HuH-7 (cell line): ENCODE results near the gene GSTA5.
"Not testable (repeated sequence)": the region's sequence is repeated elsewhere in the genome, so short reads cannot be mapped to it uniquely, and the experiment has no call there.

Experiments used
- DNase-seq: peaks from one replicate; pipeline ENCODE4 v3.0.0; 2011; ENCODE audit warnings: low spot score

GSTA5 gene

GRCh38 chr6:52834481-52834880, 6.1 kb downstream of the GSTA5 start:
- DNase-seq: no peak

- not testable (repeated sequence) for DNase-seq
Observed at GRCh38 chr6:52830869-52831268, 9.7 kb downstream of the GSTA5 start.

GRCh38 chr6:52829046-52829817, 11.4 kb downstream of the GSTA5 start:
- DNase-seq: no peak

- DNase-seq: not testable (repeated sequence)
Observed at GRCh38 chr6:52828621-52829020, 12.0 kb downstream of the GSTA5 start.

DNA sequence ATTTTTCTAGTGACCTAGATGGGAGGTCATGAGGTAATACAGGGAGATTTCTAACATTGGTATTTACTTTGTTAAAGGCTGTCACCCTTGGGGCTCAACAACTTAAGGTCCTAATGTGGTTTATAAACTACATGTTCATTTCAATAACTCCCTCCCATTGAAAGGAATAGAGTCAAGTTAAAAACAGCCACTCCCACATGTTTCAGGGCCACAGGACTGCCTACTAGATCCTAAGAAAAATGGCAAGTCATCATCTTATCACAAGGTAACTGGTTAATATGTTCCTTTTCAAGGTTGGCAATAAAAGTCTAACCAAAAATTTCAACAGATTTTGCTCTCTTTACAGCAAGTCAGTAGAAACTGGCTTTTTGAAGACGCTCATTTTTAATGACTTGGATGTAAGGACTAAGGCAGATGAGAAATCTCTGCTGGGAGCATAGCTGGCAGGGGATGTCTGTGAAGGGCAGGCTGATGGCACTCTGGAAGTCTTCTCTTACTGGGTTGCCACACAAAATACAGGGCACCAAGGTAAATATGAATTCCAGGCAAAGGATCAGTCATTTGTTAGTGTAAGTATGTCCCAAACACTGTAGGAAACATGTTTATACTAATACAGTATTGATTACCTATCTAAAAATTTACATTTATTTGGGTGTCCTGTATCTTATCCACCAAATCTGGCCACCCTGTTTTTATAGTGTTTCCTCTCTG, 13.4 kb downstream of the GSTA5 start:
- DNase-seq: not testable (repeated sequence)

GRCh38 chr6:52826513-52826912, 14.1 kb downstream of the GSTA5 start:
- DNase-seq: no peak

GRCh38 chr6:52825900-52826459, 14.6 kb downstream of the GSTA5 start:
- DNase-seq: not testable (repeated sequence)

- DNase-seq: not testable (repeated sequence)
Observed at GRCh38 chr6:52825270-52825793, 15.3 kb downstream of the GSTA5 start.

- DNase-seq: no peak
Observed at GRCh38 chr6:52821842-52822241, 18.8 kb downstream of the GSTA5 start.

GRCh38 chr6:52820198-52820597, 20.4 kb downstream of the GSTA5 start:
- no peak for DNase-seq

DNA sequence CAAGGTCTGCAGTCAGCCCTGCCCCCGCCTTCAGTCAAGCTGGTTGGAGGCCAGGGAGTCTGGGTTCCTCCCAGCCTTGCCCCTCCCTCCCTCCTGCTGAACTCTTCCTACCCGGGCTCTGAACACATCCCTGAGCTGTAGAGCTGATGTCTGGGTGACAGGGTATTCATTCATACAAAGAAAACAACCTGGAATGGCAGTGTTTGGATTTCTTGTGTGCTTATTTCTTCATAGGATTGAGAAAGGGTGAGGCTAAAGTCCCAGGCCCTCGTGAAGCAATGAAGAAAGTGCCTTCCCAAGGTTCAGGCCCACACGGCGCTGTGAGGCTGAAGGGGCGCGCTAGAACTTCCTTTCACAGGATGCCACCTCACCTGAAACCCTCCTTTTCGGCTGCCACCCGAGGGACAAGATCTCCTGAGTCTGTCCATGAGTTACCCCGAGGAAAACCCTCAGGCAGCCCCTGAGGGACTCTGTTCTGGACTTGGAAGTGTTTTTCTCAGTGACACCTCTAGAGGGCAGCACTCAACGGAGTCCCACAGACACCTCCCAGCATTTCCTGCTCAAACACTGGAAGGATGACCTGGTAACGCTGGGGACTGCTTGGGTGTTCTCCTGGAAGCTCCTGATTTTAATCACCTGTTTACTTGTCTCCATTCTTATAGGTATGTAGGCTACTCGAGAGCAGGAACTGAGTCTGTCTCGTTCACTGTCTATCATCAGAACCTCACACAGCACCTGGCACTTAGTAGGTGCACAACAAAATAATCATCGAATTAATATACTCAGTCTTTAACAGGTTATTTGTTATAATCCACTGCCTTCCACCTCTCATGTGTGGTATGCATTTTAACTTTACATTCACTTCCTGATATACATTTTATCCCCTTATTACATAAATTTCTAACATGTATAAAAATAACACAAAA, 25.2 kb downstream of the GSTA5 start:
- peak; percentile 62 for DNase-seq

DNA sequence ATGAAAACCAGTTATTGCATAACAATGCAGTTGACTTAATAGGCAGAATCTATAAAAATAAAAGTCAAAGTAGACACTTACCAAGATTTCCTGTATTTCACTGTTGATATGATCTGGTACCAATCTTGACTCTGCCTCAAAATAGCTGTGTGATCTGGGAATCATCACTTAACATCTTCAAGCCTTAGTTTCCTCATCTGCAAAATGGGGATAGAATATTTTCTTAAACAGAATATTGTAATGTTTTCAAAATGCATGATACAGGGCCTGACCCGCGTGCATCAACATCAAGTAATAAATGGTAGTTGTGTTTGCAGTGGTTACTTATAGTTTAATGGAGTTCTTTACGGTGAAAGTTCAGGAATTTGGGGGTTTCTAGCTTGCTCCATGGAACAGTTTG, 26.1 kb downstream of the GSTA5 start:
- DNase-seq: not testable (repeated sequence)

GRCh38 chr6:52809777-52810176, 30.8 kb downstream of the GSTA5 start:
- not testable (repeated sequence) for DNase-seq

DNA sequence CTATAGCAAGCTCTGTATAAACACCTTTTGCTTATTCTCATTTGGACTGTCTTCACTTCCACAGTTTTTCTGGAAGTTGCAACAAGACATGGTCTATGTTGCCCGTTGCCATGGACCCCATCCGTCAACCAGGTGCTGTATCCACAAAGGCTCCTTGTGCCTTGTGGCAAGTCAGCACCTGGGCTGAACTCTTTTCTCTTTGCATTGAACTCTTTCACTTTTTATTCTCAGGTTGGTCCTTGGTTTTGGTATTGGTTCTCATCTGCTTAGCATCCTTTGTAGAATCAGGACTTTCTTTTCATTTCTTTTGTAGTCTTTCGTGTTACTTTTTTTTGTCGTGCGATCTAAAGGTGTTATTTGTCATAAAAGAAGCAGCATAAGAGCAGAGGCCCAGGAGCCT, 32.0 kb downstream of the GSTA5 start:
- no peak for DNase-seq

DNA sequence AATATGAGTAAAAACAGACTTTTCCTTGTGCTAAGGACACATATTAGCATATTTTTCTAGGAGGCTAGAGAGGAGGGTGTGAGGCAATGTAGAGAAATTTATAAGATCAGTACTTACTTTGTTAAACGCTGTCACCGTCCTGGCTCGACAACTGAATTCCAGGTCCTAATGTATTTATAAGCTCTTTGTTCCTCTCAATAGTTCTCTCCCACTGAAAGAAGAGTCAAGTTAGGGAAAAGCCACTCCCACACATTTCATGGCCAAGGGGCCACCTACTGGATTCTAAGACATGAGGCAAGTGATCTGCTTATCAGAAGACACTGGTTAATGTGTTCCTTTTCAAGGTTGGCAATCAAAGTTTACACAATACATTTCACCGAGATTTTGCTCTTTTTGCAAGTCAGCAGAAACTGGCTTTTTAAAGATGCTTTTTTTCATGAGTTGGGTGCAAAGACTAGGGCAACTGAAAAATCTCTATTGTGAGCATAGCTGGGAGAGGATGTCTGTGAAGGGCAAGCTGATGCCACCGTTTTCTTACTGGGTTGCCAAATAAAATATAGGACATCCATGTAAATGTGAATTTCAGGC, 36.9 kb downstream of the GSTA5 start, which contains the start of gene GSTA1:
Gene GSTA1, minus strand, starts transcription at position 149 of the 588 bp plus-strand sequence. CDS start 4,549 bp downstream, outside the sequence.
- DNase-seq: not testable (repeated sequence)

GRCh38 chr6:52802806-52803205, 37.8 kb downstream of the GSTA5 start:
- no peak for DNase-seq

- DNase-seq: no peak
Observed at GRCh38 chr6:52801188-52801841, 39.3 kb downstream of the GSTA5 start.

DNA sequence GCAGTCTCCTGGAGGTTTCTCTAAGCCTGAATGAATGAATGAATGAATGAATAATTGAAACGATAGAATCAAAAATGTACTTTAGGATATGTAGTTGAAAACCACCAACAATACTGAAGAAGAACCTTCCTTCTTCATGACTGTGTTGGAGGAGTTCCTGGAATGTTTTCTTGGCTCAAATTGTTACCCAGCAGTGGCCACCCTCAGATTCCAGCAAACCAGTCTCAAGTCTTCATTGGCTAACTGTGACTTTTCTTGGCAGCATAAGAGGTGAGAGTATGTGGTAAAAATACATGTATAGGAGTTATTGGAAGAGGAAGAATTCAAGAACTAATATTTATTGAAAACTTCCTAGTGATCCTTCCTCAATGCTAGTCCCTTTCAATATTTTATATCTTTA, 41.3 kb downstream of the GSTA5 start:
- DNase-seq: not testable (repeated sequence)

DNA sequence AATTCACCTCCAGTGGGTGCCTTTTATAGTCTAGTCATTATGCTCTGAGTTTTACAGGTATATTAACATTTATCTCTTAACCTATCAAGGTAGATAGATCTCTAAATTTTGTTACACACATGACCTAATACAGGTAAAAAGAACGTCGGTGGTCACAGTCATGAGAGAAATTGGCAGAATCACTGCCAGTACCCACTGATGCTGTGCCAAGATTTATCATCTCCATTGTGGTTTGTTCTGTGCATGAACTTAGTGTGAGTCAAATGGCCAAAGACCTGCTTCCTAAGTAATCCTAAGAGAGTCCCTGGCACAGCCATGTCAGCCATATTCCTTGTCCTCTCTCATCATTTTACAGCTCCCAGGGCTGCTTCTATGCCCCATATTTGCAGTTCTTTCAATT, 46.2 kb downstream of the GSTA5 start:
- not testable (repeated sequence) for DNase-seq

DNA sequence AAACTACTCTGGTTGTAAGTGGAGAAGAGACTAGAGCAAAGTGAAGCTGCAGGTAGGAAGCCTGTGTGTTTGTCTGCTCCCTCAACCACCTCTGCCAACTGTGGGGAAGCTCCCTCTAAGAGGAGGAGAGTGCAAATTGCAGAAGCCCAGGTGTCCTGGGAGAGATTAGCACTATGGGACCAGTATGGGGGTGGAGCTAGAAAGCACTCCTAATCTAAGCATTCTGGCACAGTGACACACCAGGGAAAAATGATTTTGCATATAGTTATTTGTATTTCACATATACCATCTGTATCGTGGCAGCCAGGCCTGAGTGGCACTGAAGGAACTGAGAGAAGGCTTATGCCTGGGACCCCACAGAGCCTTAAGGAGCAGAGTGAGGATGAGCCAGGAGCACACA, 49.8 kb downstream of the GSTA5 start:
- DNase-seq: no peak

GRCh38 chr6:52789658-52790057, 51.0 kb downstream of the GSTA5 start:
- not testable (repeated sequence) for DNase-seq
